Thoracic aorta (tissue), 2 donors: ENCODE measurements around the gene ZNRF1. TPM values are rescaled to one million over a fixed set of nuclear protein-coding genes. Genes with fewer than 3 reads are reported as not detected.
"Not testable (repeated sequence)": the region's sequence is repeated elsewhere in the genome, so short reads cannot be mapped to it uniquely, and the experiment has no call there.

ENCODE experiments used
- ATAC-seq: fragments of 150-250 bp; one replicate; pipeline ENCODE4 v1.8.0; 2017; ENCODE audit warnings: low read depth; ENCODE audit not compliant: insufficient number of reproducible peaks, low FRiP score
- DNase-seq: peaks from one replicate; pipeline ENCODE4 v3.0.0-alpha.2; 2020; ENCODE audit warnings: low spot score
- H3K27ac ChIP-seq, 2 donors: fragments of 200-600 bp; sonication (generic); 1 replicate in 1 of 2; 2 replicates in 1 of 2; pipeline ENCODE4 v1.5.1; 2016; ENCODE audit warnings: mild to moderate bottlenecking in 2 of 2, moderate library complexity in 2 of 2
- H3K27me3 ChIP-seq: fragments of 200-600 bp; sonication (generic); replicated peaks from 2 replicates; pipeline ENCODE4 v1.6.0; 2016; ENCODE audit warnings: mild to moderate bottlenecking; ENCODE audit not compliant: insufficient read depth
- H3K36me3 ChIP-seq: fragments of 200-600 bp; sonication (generic); one replicate; pipeline ENCODE4 v1.5.1; 2016
- H3K4me1 ChIP-seq, 2 donors: fragments of 200-600 bp; sonication (generic); 1 replicate in 1 of 2; 2 replicates in 1 of 2; pipeline versions ENCODE4 v1.5.1 to v1.6.0; 2016; ENCODE audit warnings: low read depth in 2 of 2, mild to moderate bottlenecking in 1 of 2; ENCODE audit not compliant: control insufficient read depth in 1 of 2
- H3K4me3 ChIP-seq: fragments of 200-600 bp; sonication (generic); 2 replicates; pipeline ENCODE4 v1.5.1; 2016; ENCODE audit warnings: mild to moderate bottlenecking
- H3K9me3 ChIP-seq: fragments of 200-600 bp; sonication (generic); 2 replicates; pipeline ENCODE4 v1.5.1; 2016
- total RNA-seq, 2 donors: library from RNA; depleted of rRNA; stranded (reverse); fragments of >200 nt; gene quantifications; one replicate each; pipeline versions ENCODE4 v1.1.0 to v1.2.3, GENCODE V29; 2016
- TF ChIP-seq, protein P1 (sequence below): fragments of 200-600 bp; sonication (generic); IDR thresholded peaks from one replicate; pipeline ENCODE4 v1.5.1; 2019; ENCODE audit warnings: antibody characterized with exemption

Gene ZNRF1
- total RNA-seq, 2 donors from 2014 or later = 16.9 to 27.1 TPM

DNA sequence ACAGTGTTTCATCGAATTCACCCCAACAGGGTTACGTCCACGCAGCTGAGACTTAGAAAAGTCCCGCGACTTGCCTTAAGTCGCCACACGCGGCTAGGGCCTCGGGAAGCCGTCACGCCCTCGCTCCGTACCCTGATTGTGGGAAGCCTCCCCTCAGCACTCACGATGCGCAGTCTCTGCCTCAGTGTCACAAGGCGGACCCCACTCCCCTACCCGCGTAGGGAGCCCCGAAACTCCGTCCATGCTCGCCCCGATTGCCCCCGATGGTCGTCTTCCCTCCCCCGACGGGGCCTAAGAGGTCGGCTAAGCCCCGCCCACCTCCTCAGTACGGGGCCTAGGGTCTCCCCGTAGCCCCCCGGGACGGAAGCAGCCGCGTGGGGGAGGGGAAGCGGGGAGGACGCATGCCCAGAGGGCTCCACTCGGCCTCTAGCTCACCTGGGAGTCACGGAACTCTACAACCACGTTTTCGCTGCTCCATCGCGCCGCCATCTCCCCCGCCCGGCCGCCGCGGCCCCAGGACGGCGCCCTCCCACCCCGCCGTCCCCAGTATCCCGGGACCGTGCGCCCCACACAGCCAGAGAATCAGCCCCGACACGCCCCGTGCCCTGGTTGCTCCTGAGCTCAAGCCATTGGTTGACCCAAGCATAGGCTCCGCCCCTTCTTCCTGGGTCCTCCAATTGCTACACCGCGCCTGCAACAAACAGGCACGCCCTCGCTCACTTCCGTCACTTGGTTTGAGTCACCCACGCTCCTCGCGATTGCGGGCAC lies 14.1 kb upstream of the ZNRF1 start, which contains the start of gene WDR59:
WDR59 (minus strand) TSS at position 595 of the 768 bp plus-strand sequence; CDS start at position 489, 106 bp downstream.
- Histone ChIP-seq H3K4me3 (peak within 1 kb of the TSS; percentile 100), H3K27ac (peak within 1 kb of the TSS; percentile 38 to 50), H3K36me3 (no peaks in the 10 kb centered on the region), H3K27me3 (no peaks in the 10 kb centered on the region), H3K9me3 (no peaks in the 10 kb centered on the region), H3K4me1 (peaks cover 6 to 21% of the 10 kb centered on the region in 2 donors)
- TF ChIP-seq, protein P1, sequence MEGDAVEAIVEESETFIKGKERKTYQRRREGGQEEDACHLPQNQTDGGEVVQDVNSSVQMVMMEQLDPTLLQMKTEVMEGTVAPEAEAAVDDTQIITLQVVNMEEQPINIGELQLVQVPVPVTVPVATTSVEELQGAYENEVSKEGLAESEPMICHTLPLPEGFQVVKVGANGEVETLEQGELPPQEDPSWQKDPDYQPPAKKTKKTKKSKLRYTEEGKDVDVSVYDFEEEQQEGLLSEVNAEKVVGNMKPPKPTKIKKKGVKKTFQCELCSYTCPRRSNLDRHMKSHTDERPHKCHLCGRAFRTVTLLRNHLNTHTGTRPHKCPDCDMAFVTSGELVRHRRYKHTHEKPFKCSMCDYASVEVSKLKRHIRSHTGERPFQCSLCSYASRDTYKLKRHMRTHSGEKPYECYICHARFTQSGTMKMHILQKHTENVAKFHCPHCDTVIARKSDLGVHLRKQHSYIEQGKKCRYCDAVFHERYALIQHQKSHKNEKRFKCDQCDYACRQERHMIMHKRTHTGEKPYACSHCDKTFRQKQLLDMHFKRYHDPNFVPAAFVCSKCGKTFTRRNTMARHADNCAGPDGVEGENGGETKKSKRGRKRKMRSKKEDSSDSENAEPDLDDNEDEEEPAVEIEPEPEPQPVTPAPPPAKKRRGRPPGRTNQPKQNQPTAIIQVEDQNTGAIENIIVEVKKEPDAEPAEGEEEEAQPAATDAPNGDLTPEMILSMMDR = no peak
- ATAC-seq = peak; percentile 100
- DNase-seq = peak; percentile 100

DNA sequence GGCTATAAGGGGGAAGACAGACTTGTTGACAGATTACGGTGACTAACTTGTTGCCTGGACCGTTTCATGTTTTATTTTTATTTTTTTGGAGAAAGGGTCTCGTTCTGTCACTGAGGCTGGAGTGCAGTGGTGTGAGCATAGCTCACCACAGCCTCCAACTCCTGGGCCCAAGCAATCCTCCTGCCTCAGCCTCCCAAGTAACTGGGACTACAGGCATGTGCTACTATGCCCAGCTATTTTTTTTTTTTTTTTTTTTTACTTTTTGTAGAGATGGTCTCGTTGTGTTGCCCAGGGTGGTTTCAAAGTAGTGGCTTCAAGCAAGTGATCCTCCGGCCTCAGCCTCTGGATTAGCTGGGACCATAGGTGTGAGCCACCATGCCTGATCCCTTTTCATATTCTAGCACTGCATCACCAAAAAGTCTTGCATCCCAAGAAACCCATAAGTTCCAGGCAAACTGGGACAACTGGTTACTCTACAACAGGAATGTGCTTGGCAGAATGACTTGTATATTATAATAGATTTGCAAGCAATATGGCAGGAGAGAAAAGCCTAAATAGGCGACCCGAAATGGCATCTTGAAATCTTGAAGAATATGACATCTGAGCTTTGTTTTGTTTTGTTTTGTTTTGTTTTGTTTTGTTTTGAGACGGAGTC lies 11.7 kb upstream of the ZNRF1 start:
- Histone ChIP-seq H3K27me3 (no peaks in the 10 kb centered on the region), H3K9me3 (no peaks in the 10 kb centered on the region), H3K4me3 (no peak overlapping the region), H3K27ac (no peak overlapping the region), H3K36me3 (no peaks in the 10 kb centered on the region), H3K4me1 (peaks cover 6 to 21% of the 10 kb centered on the region in 2 donors)
- ATAC-seq = no peak
- DNase-seq = no peak
- TF ChIP-seq, protein P1 = no peak

DNA sequence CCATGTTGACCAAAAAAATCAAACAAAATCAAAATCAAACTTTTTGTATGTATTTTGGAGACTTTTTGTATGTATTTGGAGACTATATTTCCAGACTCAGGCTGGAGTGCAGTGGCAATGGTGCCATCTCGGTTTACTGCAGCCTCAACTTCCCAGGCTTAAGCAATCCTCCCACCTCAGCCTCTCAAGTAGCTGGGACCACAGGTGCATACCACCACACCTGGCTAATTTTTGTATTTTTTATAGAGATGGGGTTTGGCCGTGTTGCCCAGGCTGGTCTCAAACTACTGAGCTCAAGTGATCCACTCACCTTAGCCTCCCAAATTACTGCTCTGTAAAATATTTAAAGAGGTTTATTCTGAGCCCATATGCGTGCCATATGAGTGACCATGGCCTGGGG lies 9.0 kb upstream of the ZNRF1 start:
- DNase-seq, H3K27ac ChIP-seq, H3K4me3 ChIP-seq, H3K9me3 ChIP-seq, H3K4me1 ChIP-seq, H3K36me3 ChIP-seq, H3K27me3 ChIP-seq, ATAC-seq: not testable (repeated sequence)

DNA sequence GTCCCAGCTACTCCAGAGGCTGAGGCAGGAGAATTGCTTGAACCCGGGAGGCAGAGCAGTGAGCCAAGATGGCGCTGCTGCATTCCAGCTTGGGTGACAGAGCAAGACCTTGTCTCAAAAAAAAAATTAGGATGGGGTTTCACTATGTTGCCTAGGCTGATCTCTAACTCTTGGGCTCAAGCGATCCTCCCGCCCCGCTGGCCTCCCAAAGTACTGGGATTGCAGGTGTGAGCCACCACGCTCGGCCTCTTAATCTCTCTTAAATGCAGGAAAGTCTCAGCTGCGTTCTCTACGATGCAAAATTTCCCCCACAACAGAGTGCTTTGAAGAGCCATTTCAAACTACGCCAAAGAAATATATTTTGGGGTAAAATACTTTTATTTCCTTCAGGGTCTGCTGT lies 8.0 kb upstream of the ZNRF1 start:
- Histone ChIP-seq H3K27ac (no peak overlapping the region), H3K4me3 (no peak overlapping the region), H3K27me3 (no peaks in the 10 kb centered on the region), H3K9me3 (no peaks in the 10 kb centered on the region), H3K4me1 (no peaks in the 10 kb centered on the region), H3K36me3 (no peaks in the 10 kb centered on the region)
- TF ChIP-seq, protein P1 = no peak
- DNase-seq (no peak), ATAC-seq (no peak)

DNA sequence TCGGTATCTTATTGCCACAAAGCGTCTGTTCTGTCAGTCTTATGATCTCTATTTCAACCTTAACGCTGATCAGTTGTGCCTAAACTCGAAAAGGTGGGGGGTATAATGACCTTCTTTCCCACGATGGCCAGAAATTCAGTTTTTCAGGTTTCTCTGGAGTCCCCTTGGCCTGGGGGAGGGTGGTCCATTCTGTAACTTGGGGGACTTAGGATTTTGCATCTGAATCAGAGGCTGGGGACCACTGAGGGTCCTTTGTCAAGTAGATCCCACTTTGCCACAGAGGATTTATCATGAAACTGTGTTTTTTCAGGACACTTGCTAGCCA lies 7.6 kb upstream of the ZNRF1 start:
- DNase-seq (no peak), ATAC-seq (no peak)

More for the DNA sequence above, 7.6 kb upstream of the ZNRF1 start:
- H3K27me3 ChIP-seq = no peaks in the 10 kb centered on the region
- no peaks in the 10 kb centered on the region for H3K36me3 ChIP-seq
- no peak overlapping the region for H3K27ac ChIP-seq
- no peak overlapping the region for H3K4me3 ChIP-seq
- H3K9me3 ChIP-seq = no peaks in the 10 kb centered on the region
- TF ChIP-seq, protein P1 = no peak
- H3K4me1 ChIP-seq = no peaks in the 10 kb centered on the region
